Activated CD4-positive, alpha-beta memory T cell treated with anti-CD3 and anti-CD28 coated beads for 36 hours (primary cell): ENCODE data around the gene HAND2. TPM values are rescaled to one million over a fixed set of nuclear protein-coding genes. Genes with fewer than 3 reads are reported as not detected.

Experiments used
- CTCF ChIA-PET: fragments of 350-600 bp; sonication (Branson Sonifier 250); formaldehyde crosslinking; loops from one replicate; lab custom pipeline; 2021; ENCODE audit warnings: antibody characterized with exemption, inconsistent platforms; lab: Charles Lee
- POLR2A ChIA-PET: fragments of 350-600 bp; sonication (Branson Sonifier 250); formaldehyde crosslinking; loops from one replicate; lab custom pipeline; 2021; ENCODE audit warnings: antibody characterized with exemption; lab: Charles Lee
- DNase-seq: peaks from one replicate; pipeline ENCODE4 v3.0.0-alpha.2; 2020
- H3K27ac Mint-ChIP-seq: one replicate; pipeline ENCODE4 v1.8.0; 2021; ENCODE audit warnings: mixed read lengths
- H3K27me3 Mint-ChIP-seq: one replicate; pipeline ENCODE4 v1.8.0; 2021; ENCODE audit warnings: mixed read lengths
- H3K36me3 Mint-ChIP-seq: one replicate; pipeline ENCODE4 v1.8.0; 2021; ENCODE audit warnings: mixed read lengths
- H3K4me1 Mint-ChIP-seq: one replicate; pipeline ENCODE4 v1.8.0; 2021; ENCODE audit warnings: low read depth, mixed read lengths
- H3K4me3 Mint-ChIP-seq: one replicate; pipeline ENCODE4 v1.8.0; 2021; ENCODE audit warnings: mild to moderate bottlenecking, mixed read lengths
- H3K9me3 Mint-ChIP-seq: one replicate; pipeline ENCODE4 v1.8.0; 2021; ENCODE audit warnings: mixed read lengths
- intact Hi-C: fragments of 100-400 bp; cut with micrococcal nuclease; formaldehyde crosslinking; loops from one replicate; pipeline ENCODE4 v1.15.1; 2023
- total RNA-seq, 2 experiments: library from RNA; stranded (reverse); gene quantifications; one replicate each; pipeline ENCODE4 v1.2.3, GENCODE V29; 2021

HAND2 gene
- total RNA-seq, 2 experiments from 2014 or later = not detected

DNA sequence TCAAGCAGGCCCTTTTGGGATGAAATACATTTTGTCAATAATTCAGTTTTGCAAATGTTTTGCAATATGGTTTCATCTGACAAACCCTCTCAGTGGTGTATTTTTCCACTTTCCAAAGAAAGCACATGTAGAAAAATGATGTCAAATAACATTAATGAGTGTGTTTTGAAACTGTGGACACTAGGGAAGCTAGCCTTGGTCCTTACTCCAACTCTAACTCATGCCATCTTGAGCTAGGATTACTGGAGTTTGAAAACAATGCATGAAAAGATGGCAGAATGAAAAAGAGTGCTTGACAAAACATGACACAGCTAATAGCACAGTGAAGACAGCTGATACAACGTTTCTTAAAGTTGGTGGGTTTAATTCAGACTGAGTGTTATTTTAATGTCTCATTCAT lies 41.4 kb downstream of the HAND2 start:
- H3K4me1 Mint-ChIP-seq = peaks cover 4% of the 10 kb centered on the region
- no peak overlapping the region for H3K4me3 Mint-ChIP-seq
- no peak for DNase-seq
- intact Hi-C loops = no loop called here
- ChIA-PET POLR2A (no interaction called here), CTCF (no interaction called here)
- no peak overlapping the region for H3K27ac Mint-ChIP-seq
- H3K27me3 Mint-ChIP-seq = peaks cover 2% of the 10 kb centered on the region
- no peaks in the 10 kb centered on the region for H3K9me3 Mint-ChIP-seq
- no peaks in the 10 kb centered on the region for H3K36me3 Mint-ChIP-seq

DNA sequence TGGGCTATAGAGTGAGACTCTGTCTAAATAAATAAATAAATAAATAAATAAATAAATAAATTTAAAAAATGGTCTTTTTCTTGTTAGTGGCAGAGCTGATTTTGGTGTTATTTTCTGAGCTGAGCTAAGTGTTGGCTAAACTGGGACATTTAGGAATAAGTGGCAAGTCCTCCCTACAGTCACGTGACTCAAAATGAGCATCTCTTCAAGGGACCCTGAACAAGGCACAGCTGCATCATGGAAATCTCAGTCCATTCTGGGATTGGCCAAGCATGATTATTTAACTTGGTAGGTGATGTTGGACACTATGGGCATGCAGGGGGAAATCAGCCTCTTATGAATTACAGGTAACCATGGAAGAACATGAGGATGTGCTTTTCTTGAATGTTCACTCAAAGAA lies 42.0 kb downstream of the HAND2 start:
- intact Hi-C loops = no loop called here
- CTCF ChIA-PET = interaction anchor here (1.1 to 1.5 kb wide), 2 partner anchors 18 to 187 kb away, joined by 3 read pairs; no protein-coding TSS in a partner anchor
- Mint-ChIP-seq H3K36me3 (no peaks in the 10 kb centered on the region), H3K4me3 (no peak overlapping the region), H3K4me1 (peaks cover 4% of the 10 kb centered on the region), H3K27me3 (peaks cover 1% of the 10 kb centered on the region), H3K27ac (no peak overlapping the region), H3K9me3 (no peaks in the 10 kb centered on the region)
- POLR2A ChIA-PET = no interaction called here
- DNase-seq = no peak

DNA sequence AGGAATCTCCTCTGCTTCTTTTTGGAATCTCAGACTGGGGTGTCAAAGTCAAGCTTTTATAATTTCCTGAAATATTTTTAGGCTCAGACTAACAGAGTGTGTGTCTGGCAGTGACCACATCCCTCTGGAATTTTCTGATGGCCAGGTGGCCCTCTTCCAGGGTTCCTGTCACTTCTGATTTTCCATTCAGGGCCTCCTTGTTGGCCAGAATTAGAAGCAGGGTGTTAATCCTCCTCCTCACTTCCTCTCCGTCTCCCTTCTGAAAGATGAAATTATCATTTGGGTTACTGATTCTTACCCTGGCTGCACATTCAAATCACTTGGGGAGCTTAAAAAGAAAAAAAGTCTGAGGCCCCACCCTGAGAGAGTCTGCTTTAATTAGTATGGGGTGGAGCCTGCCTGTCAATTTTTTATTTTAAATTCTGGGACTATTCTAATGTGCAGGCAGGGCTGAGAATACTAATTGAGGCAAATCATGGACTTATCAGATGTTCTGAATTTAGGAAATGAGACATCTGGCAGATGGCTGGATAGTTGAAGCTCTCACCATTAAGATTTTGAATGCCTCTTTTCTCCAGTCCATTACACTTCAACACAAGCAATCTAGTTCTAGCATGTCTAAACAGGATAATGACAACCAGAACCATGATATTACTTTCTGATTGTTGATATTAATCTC lies 43.2 kb downstream of the HAND2 start:
- peaks cover 4% of the 10 kb centered on the region for H3K4me1 Mint-ChIP-seq
- intact Hi-C loops = no loop called here
- CTCF ChIA-PET = interaction anchor here (1.0 to 1.5 kb wide), 3 partner anchors 19 to 186 kb away, joined by 3 to 4 read pairs (median 3); no protein-coding TSS in a partner anchor

DNA sequence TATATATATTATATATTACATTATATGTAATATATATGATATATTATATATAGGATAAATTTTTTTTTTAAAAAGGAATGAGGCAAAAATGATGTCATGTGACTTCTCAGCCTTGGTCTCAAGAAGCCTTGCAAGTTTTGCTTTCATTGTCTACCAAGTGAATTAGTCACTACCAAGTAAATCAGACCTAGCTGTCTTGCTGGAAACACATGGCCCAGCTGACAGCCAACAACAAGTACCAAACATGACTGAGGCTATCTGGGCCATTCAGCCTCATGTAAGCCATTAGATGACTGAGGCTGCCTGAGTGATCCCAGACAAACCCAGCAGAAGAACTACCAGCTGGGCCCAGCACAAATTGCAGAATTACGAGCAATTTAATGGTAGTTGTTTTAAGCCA lies 44.9 kb downstream of the HAND2 start:
- Mint-ChIP-seq H3K9me3 (no peaks in the 10 kb centered on the region), H3K4me1 (no peaks in the 10 kb centered on the region), H3K4me3 (no peak overlapping the region), H3K27ac (no peak overlapping the region), H3K36me3 (no peaks in the 10 kb centered on the region), H3K27me3 (no peaks in the 10 kb centered on the region)
- CTCF ChIA-PET = no interaction called here
- intact Hi-C loops = no loop called here
- no peak for DNase-seq
- POLR2A ChIA-PET = no interaction called here

More for the DNA sequence above, 43.2 kb downstream of the HAND2 start:
- Mint-ChIP-seq H3K36me3 (no peaks in the 10 kb centered on the region), H3K9me3 (no peaks in the 10 kb centered on the region), H3K4me3 (no peak overlapping the region), H3K27me3 (no peaks in the 10 kb centered on the region), H3K27ac (no peak overlapping the region)
- POLR2A ChIA-PET = no interaction called here
- DNase-seq = no peak

DNA sequence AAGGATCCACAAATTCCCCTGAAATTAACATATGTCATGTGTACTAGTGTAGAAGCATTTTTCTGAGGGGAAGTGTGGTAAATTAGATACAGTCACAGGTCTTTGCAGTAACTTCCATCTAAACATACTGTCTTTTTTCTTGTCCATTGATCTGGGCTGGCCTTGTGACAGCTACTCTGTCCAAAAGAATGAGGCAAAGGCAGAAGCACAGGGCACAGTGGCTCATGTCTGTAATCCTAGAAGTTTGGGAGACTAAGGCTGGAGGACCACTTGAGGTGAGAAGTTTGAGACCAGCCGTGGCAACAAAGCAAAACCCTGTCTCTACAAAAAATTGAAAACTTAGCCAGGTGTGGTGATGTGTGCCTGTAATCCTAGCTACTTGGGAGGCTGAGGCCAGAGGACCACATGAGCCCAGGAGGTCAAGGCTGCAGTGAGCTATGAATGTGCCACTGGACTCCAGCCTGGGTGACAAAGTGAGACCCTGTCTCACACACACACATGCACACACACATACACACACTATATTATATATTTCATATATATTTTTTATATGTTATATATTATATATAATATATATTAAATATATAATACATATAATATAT lies 47.6 kb downstream of the HAND2 start:
- Mint-ChIP-seq H3K27me3 (no peaks in the 10 kb centered on the region), H3K27ac (no peak overlapping the region), H3K4me3 (no peak overlapping the region), H3K36me3 (no peaks in the 10 kb centered on the region), H3K9me3 (no peaks in the 10 kb centered on the region), H3K4me1 (no peaks in the 10 kb centered on the region)
- ChIA-PET CTCF (no interaction called here), POLR2A (no interaction called here)
- DNase-seq = no peak
- intact Hi-C loops = no loop called here

DNA sequence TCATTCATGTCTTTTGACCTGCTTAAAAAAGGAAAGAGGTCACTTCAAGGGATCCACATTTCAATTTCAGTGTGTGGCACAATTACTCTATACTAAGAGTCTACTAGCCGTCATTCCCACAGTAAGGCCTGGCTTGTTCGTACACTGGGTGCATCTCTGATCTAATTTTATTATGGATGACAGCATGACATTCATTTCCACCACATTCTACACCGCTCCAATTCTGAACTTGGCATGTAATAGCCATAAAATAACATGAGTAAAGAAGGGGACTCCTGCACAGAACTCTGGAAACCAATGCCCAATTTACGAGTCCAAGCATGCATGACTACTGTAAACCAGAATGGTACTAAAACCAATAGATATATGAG lies 51.1 kb downstream of the HAND2 start:
- Mint-ChIP-seq H3K9me3 (no peaks in the 10 kb centered on the region), H3K36me3 (no peaks in the 10 kb centered on the region), H3K4me1 (no peaks in the 10 kb centered on the region), H3K27me3 (no peaks in the 10 kb centered on the region), H3K27ac (no peak overlapping the region), H3K4me3 (no peak overlapping the region)
- DNase-seq = no peak
- CTCF ChIA-PET = interaction anchor here (1.2 kb wide), 1 partner anchor 177 kb away, joined by 3 read pairs; no protein-coding TSS in a partner anchor
- intact Hi-C loops = no loop called here
- POLR2A ChIA-PET = no interaction called here

DNA sequence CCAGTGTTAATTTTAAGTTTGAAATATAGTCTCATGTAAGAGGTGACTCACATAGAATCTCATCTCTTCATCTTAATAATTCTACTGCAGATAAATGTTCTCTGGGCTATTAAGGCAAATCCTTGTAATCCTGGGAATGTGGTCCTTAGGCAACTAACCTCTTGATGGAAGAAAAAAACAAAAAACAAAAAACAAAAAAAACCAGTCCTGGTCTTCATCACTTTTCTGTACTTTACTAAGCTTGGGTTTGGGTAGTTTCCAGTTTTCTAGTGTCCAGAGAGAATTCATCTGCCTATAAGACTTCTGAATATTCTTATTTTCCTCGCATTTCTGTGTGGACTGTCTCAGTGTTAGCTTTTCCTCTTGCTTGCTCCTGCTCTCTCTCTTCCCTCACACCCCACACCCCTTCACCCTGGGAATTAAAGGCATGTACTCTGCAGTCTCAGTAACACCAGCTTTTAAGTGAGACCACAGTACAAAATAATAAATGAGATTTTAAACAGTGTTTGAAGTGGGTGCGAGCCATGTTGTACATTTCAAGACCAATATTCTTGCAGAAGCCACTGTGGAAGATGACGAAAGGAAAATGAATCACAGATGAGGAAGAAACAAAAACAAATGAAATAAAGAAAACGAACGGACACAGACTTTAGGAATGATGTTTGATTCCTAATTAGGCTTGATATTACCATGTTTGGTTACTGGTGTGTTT lies 51.7 kb downstream of the HAND2 start:
- Mint-ChIP-seq H3K4me3 (no peak overlapping the region), H3K27ac (no peak overlapping the region), H3K9me3 (no peaks in the 10 kb centered on the region), H3K4me1 (no peaks in the 10 kb centered on the region), H3K27me3 (no peaks in the 10 kb centered on the region), H3K36me3 (no peaks in the 10 kb centered on the region)
- intact Hi-C loops = no loop called here
- CTCF ChIA-PET = interaction anchor here (1.2 to 1.8 kb wide), 2 partner anchors 16 to 177 kb away, joined by 3 to 6 read pairs; no protein-coding TSS in a partner anchor
- DNase-seq = no peak
- POLR2A ChIA-PET = no interaction called here

DNA sequence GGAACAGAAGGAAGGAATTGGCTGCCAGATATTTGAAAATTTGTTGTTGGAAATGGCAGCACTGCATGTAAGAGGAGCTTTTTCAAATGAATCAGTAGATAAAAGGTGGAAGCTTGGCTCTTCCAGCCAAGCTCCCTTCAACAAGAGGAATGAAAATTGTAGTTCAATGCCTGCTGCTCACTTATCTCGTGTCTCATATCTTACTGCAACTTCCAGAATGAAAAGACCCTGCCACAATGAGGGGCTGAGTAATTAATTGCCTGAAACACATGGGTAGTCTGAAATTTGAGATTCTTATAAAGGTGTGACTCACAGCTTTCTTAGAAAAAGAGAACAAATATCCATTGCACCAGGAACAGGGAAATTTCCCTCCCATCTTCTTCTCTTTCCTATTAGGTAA lies 53.0 kb downstream of the HAND2 start:
- POLR2A ChIA-PET = no interaction called here
- CTCF ChIA-PET = interaction anchor here (1.4 to 1.8 kb wide), 2 partner anchors 17 to 59 kb away, joined by 5 to 6 read pairs; no protein-coding TSS in a partner anchor
- DNase-seq = no peak
- H3K4me3 Mint-ChIP-seq = no peak overlapping the region
- H3K27me3 Mint-ChIP-seq = no peaks in the 10 kb centered on the region
- no peaks in the 10 kb centered on the region for H3K4me1 Mint-ChIP-seq
- intact Hi-C loops = no loop called here
- no peaks in the 10 kb centered on the region for H3K9me3 Mint-ChIP-seq
- H3K36me3 Mint-ChIP-seq = no peaks in the 10 kb centered on the region
- no peak overlapping the region for H3K27ac Mint-ChIP-seq

Other genes with a start within 250 kb of the HAND2 start
- gene HMGB2, start 195.9 kb downstream of the HAND2 start, total RNA-seq = 100 to 1,000 TPM; 610 to 614 TPM
- gene SAP30, start 159.3 kb downstream of the HAND2 start, total RNA-seq = 10 to 100 TPM; 26.1 to 26.5 TPM
- not detected for gene SCRG1, start 131.1 kb downstream of the HAND2 start, total RNA-seq